Measurements from ENCODE around the gene PLEKHG5. TPM values are rescaled to one million over a fixed set of nuclear protein-coding genes. Genes with fewer than 3 reads are reported as not detected.

PLEKHG5 gene
- polyA plus RNA-seq, 1 experiment, result 4.2 TPM

GRCh38 chr1:6534248-6534822 lies 42.9 kb upstream of the PLEKHG5 start:
- DNase-seq (ENCODE audit: low read depth, low spot score), result no peak
- TF ChIP-seq, protein P1, sequence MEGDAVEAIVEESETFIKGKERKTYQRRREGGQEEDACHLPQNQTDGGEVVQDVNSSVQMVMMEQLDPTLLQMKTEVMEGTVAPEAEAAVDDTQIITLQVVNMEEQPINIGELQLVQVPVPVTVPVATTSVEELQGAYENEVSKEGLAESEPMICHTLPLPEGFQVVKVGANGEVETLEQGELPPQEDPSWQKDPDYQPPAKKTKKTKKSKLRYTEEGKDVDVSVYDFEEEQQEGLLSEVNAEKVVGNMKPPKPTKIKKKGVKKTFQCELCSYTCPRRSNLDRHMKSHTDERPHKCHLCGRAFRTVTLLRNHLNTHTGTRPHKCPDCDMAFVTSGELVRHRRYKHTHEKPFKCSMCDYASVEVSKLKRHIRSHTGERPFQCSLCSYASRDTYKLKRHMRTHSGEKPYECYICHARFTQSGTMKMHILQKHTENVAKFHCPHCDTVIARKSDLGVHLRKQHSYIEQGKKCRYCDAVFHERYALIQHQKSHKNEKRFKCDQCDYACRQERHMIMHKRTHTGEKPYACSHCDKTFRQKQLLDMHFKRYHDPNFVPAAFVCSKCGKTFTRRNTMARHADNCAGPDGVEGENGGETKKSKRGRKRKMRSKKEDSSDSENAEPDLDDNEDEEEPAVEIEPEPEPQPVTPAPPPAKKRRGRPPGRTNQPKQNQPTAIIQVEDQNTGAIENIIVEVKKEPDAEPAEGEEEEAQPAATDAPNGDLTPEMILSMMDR (IDR thresholded peaks at IDR 0.05; ENCODE audit: low read depth, low read length), result no peak
- Histone ChIP-seq H3K4me3 (ENCODE audit: low read depth, low read length) (no peak overlapping the region), H3K27ac (ENCODE audit: low read depth, low read length) (no peak overlapping the region), H3K27me3 (ENCODE audit: control insufficient read depth, insufficient read depth, low read length) (no peaks in the 10 kb centered on the region), H3K9me3 (ENCODE audit: control insufficient read depth, insufficient read depth, low read length) (no peaks in the 10 kb centered on the region; the same call in 1 of the 2 replicates)
- ChIA-PET POLR2A (no interaction called here), CTCF (interaction anchor here (1.4 to 5.3 kb wide), 3 partner anchors 11 to 49 kb away, joined by 5 to 29 read pairs (median 8); partner anchors contain the start of genes NOL9 and TAS1R1)

- ChIA-PET CTCF (no interaction called here), POLR2A (no interaction called here)
- no peak overlapping the region for H3K27ac ChIP-seq (ENCODE audit: low read depth, low read length)
Measured at GRCh38 chr1:6531996-6532395, 40.5 kb upstream of the PLEKHG5 start.

DNA sequence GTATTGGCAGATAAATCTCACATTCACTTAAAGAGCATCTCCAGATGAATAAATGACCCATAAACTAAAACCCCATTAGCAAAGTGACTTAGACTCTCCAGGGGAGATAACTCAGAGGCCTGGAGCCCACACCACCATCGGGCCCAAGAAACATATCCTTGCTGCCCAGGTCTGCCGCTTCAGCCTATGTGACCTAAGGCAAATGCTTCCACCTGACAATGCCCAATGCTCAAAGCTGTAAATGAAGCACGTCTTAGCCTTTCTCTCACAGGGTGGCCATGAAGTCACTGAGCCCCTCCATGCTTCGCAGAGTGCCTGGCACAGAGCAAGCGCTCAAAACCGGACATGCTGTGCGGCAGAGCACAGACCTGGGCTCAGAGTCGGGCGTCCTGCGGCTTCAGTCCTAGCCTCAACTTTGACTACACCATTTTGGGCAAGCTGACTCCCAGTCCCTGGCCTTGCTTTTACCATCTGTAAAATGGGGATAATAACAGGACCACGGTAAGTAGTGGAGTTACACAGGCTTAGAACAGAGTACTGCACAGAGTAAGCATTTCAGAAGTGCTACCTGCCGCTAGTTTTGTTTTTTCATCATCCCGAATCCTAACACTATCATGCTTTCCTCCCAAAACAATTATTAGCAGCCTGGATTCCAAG lies 39.2 kb upstream of the PLEKHG5 start:
- no peak overlapping the region for H3K4me3 ChIP-seq (ENCODE audit: low read depth, low read length)
- H3K27me3 ChIP-seq (ENCODE audit: control insufficient read depth, insufficient read depth, low read length), result no peaks in the 10 kb centered on the region
- TF ChIP-seq, protein P1 (IDR thresholded peaks at IDR 0.05; ENCODE audit: low read depth, low read length), result no peak
- POLR2A ChIA-PET, result no interaction called here
- no peak for DNase-seq (ENCODE audit: low read depth, low spot score)
- H3K9me3 ChIP-seq (ENCODE audit: control insufficient read depth, insufficient read depth, low read length), result no peaks in the 10 kb centered on the region; the same call in 1 of the 2 replicates
- CTCF ChIA-PET, result no interaction called here
- no peak overlapping the region for H3K27ac ChIP-seq (ENCODE audit: low read depth, low read length)

More at GRCh38 chr1:6531996-6532395, 40.5 kb upstream of the PLEKHG5 start:
- no peaks in the 10 kb centered on the region; the same call in 1 of the 2 replicates for H3K9me3 ChIP-seq (ENCODE audit: control insufficient read depth, insufficient read depth, low read length)
- H3K4me3 ChIP-seq (ENCODE audit: low read depth, low read length), result no peak overlapping the region
- TF ChIP-seq, protein P1 (IDR thresholded peaks at IDR 0.05; ENCODE audit: low read depth, low read length), result no peak
- H3K27me3 ChIP-seq (ENCODE audit: control insufficient read depth, insufficient read depth, low read length), result no peaks in the 10 kb centered on the region
- no peak for DNase-seq (ENCODE audit: low read depth, low spot score)

GRCh38 chr1:6528492-6528891 lies 37.0 kb upstream of the PLEKHG5 start:
- CTCF ChIA-PET, result no interaction called here

GRCh38 chr1:6526316-6526715 lies 34.8 kb upstream of the PLEKHG5 start:
- TF ChIP-seq, protein P1 (IDR thresholded peaks at IDR 0.05; ENCODE audit: low read depth, low read length), result no peak
- H3K4me3 ChIP-seq (ENCODE audit: low read depth, low read length), result no peak overlapping the region
- ChIA-PET POLR2A (no interaction called here), CTCF (no interaction called here)
- no peaks in the 10 kb centered on the region; the same call in 1 of the 2 replicates for H3K9me3 ChIP-seq (ENCODE audit: control insufficient read depth, insufficient read depth, low read length)
- H3K27me3 ChIP-seq (ENCODE audit: control insufficient read depth, insufficient read depth, low read length), result no peaks in the 10 kb centered on the region
- H3K27ac ChIP-seq (ENCODE audit: low read depth, low read length), result no peak overlapping the region
- no peak for DNase-seq (ENCODE audit: low read depth, low spot score)

More at GRCh38 chr1:6528492-6528891, 37.0 kb upstream of the PLEKHG5 start:
- no peak for DNase-seq (ENCODE audit: low read depth, low spot score)
- Histone ChIP-seq H3K27ac (ENCODE audit: low read depth, low read length) (no peak overlapping the region), H3K9me3 (ENCODE audit: control insufficient read depth, insufficient read depth, low read length) (no peaks in the 10 kb centered on the region; the same call in 1 of the 2 replicates), H3K27me3 (ENCODE audit: control insufficient read depth, insufficient read depth, low read length) (no peaks in the 10 kb centered on the region), H3K4me3 (ENCODE audit: low read depth, low read length) (no peak overlapping the region)
- TF ChIP-seq, protein P1 (IDR thresholded peaks at IDR 0.05; ENCODE audit: low read depth, low read length), result no peak
- POLR2A ChIA-PET, result no interaction called here
